Natural killer cell (primary cell): ENCODE data around the gene NRG4. TPM values are rescaled to one million over a fixed set of nuclear protein-coding genes. Genes with fewer than 3 reads are reported as not detected.
"Not testable (repeated sequence)": the region's sequence is repeated elsewhere in the genome, so short reads cannot be mapped to it uniquely, and the experiment has no call there.

Experiments
- ATAC-seq, 3 donors: fragments of 150-1000 bp in 2 of 3; fragments of 200-7000 bp in 1 of 3; cut with Tn5 transposase; 1 replicate in 1 of 3; 2 replicates in 2 of 3; pipeline ENCODE4 v1.10.0; 2021; ENCODE audit warnings: mild to moderate bottlenecking in 2 of 3, moderate library complexity in 2 of 3
- DNase-seq, 2 donors: peaks; one replicate each; pipeline versions ENCODE4 v3.0.0 to v3.0.0-alpha.2; 2013 to 2021; ENCODE audit warnings: mixed read lengths in 1 of 2
- H3K27ac ChIP-seq: one replicate; pipeline ENCODE4 v1.5.1; 2013; ENCODE audit warnings: mild to moderate bottlenecking, low read length
- H3K27me3 ChIP-seq: one replicate; pipeline ENCODE4 v1.6.1; 2013; ENCODE audit warnings: low read length; ENCODE audit not compliant: control insufficient read depth, insufficient read depth
- H3K36me3 ChIP-seq: one replicate; pipeline ENCODE4 v1.6.1; 2013; ENCODE audit warnings: low read length; ENCODE audit not compliant: control insufficient read depth, insufficient read depth
- H3K4me1 ChIP-seq: one replicate; pipeline ENCODE4 v1.6.1; 2013; ENCODE audit warnings: low read length; ENCODE audit not compliant: control insufficient read depth, insufficient read depth
- H3K4me3 ChIP-seq: one replicate; pipeline ENCODE4 v1.5.1; 2013; ENCODE audit warnings: low read length
- H3K9me3 ChIP-seq: one replicate; pipeline ENCODE4 v1.6.1; 2013; ENCODE audit warnings: low read length; ENCODE audit not compliant: control insufficient read depth, insufficient read depth
- H3K27ac Mint-ChIP-seq, 2 donors: one replicate each; pipeline ENCODE4 v1.8.0; 2022; ENCODE audit warnings: mild to moderate bottlenecking in 2 of 2, mixed read lengths in 2 of 2, moderate library complexity in 1 of 2
- H3K27me3 Mint-ChIP-seq, 2 donors: one replicate each; pipeline ENCODE4 v1.8.0; 2022; ENCODE audit warnings: low read depth in 2 of 2, mixed read lengths in 2 of 2
- H3K36me3 Mint-ChIP-seq: one replicate; pipeline ENCODE4 v1.8.0; 2022; ENCODE audit warnings: mixed read lengths
- H3K4me1 Mint-ChIP-seq, 2 donors: one replicate each; pipeline ENCODE4 v1.8.0; 2022; ENCODE audit warnings: mixed read lengths in 2 of 2
- H3K4me3 Mint-ChIP-seq: one replicate; pipeline ENCODE4 v1.8.0; 2022; ENCODE audit warnings: mild to moderate bottlenecking, moderate library complexity, mixed read lengths
- H3K9me3 Mint-ChIP-seq, 2 donors: one replicate each; pipeline ENCODE4 v1.8.0; 2022; ENCODE audit warnings: mixed read lengths in 2 of 2
- CTCF ChIP-seq: fragments of 200-600 bp; IDR thresholded peaks from one replicate; pipeline ENCODE4 v1.8.0; 2022; ENCODE audit warnings: antibody characterized with exemption
- WGBS: methylation state at CpG from one replicate; pipeline ENCODE4 v1.1.7; 2013; ENCODE audit warnings: missing lambda C conversion rate; ENCODE audit not compliant: insufficient coverage; 5-methylcytosine and 5-hydroxymethylcytosine counted together
- intact Hi-C: fragments of 100-400 bp; cut with micrococcal nuclease; formaldehyde crosslinking; loops from one replicate; pipeline ENCODE4 v1.14.2; 2022
- total RNA-seq, 4 donors: library from RNA; stranded (reverse); fragments of 120-200 nt in 1 of 4; gene quantifications; one replicate each; pipeline versions ENCODE4 v1.2.3 to v1.2.4, GENCODE V29; 2013 to 2022

Gene NRG4
- total RNA-seq, 3 donors from 2014 or later (not counting 1 experiment from before 2014, with no cell fraction given) = not detected

GRCh38 chr15:75985971-75986370, 26.3 kb downstream of the NRG4 start:
- peak in 1 of 3 donors; percentile 30 for ATAC-seq
- Mint-ChIP-seq H3K4me1 (no peaks in the 10 kb centered on the region), H3K9me3 (no peaks in the 10 kb centered on the region), H3K36me3 (no peaks in the 10 kb centered on the region), H3K4me3 (no peak overlapping the region), H3K27me3 (peaks cover 3 to 16% of the 10 kb centered on the region in 2 donors), H3K27ac (no peak overlapping the region)
- Histone ChIP-seq H3K36me3 (no peaks in the 10 kb centered on the region), H3K4me1 (no peaks in the 10 kb centered on the region), H3K9me3 (no peaks in the 10 kb centered on the region), H3K27ac (no peak overlapping the region), H3K4me3 (no peak overlapping the region), H3K27me3 (no peaks in the 10 kb centered on the region)
- intact Hi-C loops = no loop called here
- TF ChIP-seq CTCF = no peak
- 76% methylated on average over 1 of the region's 1 CpG for WGBS
- DNase-seq = no peak

- H3K4me1 ChIP-seq, H3K27ac Mint-ChIP-seq, H3K27me3 ChIP-seq, intact Hi-C loops, H3K36me3 ChIP-seq, H3K4me3 ChIP-seq, ATAC-seq, H3K27ac ChIP-seq, H3K36me3 Mint-ChIP-seq, H3K9me3 Mint-ChIP-seq, DNase-seq, H3K4me1 Mint-ChIP-seq, H3K9me3 ChIP-seq, H3K4me3 Mint-ChIP-seq: not testable (repeated sequence)
- 90% methylated on average over 2 of the region's 3 CpGs for WGBS
- H3K27me3 Mint-ChIP-seq = peaks cover 3 to 28% of the 10 kb centered on the region in 2 donors
Observed at GRCh38 chr15:75984706-75985105, 27.5 kb downstream of the NRG4 start.

GRCh38 chr15:75982468-75982867, 29.8 kb downstream of the NRG4 start:
- H3K4me1 ChIP-seq = no peaks in the 10 kb centered on the region
- no peak for TF ChIP-seq CTCF
- Mint-ChIP-seq H3K27ac (no peak overlapping the region), H3K9me3 (no peaks in the 10 kb centered on the region), H3K4me1 (no peaks in the 10 kb centered on the region), H3K27me3 (peaks cover 15 to 41% of the 10 kb centered on the region in 2 donors), H3K4me3 (no peak overlapping the region), H3K36me3 (no peaks in the 10 kb centered on the region)
- intact Hi-C loops = no loop called here
- no peaks in the 10 kb centered on the region for H3K36me3 ChIP-seq
- ATAC-seq (no peak), DNase-seq (no peak)
- H3K27me3 ChIP-seq = no peaks in the 10 kb centered on the region
- WGBS = 88% methylated on average over 2 of the region's 2 CpGs
- no peak overlapping the region for H3K27ac ChIP-seq
- H3K9me3 ChIP-seq = no peaks in the 10 kb centered on the region
- H3K4me3 ChIP-seq = no peak overlapping the region

GRCh38 chr15:75981149-75981815, 30.9 kb downstream of the NRG4 start:
- Mint-ChIP-seq H3K4me3 (no peak overlapping the region), H3K27ac (no peak overlapping the region), H3K27me3 (peaks cover 15 to 44% of the 10 kb centered on the region in 2 donors), H3K36me3 (no peaks in the 10 kb centered on the region), H3K9me3 (no peaks in the 10 kb centered on the region), H3K4me1 (no peaks in the 10 kb centered on the region)
- Histone ChIP-seq H3K27ac (no peak overlapping the region), H3K9me3 (no peaks in the 10 kb centered on the region), H3K4me1 (no peaks in the 10 kb centered on the region), H3K4me3 (no peak overlapping the region), H3K36me3 (no peaks in the 10 kb centered on the region), H3K27me3 (no peaks in the 10 kb centered on the region)
- TF ChIP-seq CTCF = no peak
- WGBS = 90% methylated on average over 1 of the region's 2 CpGs
- DNase-seq (no peak), ATAC-seq (no peak)
- intact Hi-C loops = no loop called here

GRCh38 chr15:75976766-75977165, 35.5 kb downstream of the NRG4 start:
- H3K4me3 Mint-ChIP-seq, H3K27me3 ChIP-seq, ATAC-seq, H3K4me1 ChIP-seq, H3K9me3 ChIP-seq, H3K36me3 ChIP-seq, H3K4me1 Mint-ChIP-seq, intact Hi-C loops, H3K36me3 Mint-ChIP-seq, H3K27ac Mint-ChIP-seq, DNase-seq, H3K9me3 Mint-ChIP-seq, H3K27ac ChIP-seq, H3K4me3 ChIP-seq: not testable (repeated sequence)
- H3K27me3 Mint-ChIP-seq = peaks cover 29 to 55% of the 10 kb centered on the region in 2 donors
- WGBS = 94% methylated on average over 3 of the region's 3 CpGs
